GM12801 (cell line): ENCODE data around the gene PCDH8.

Experiments
- TF ChIP-seq, protein P1 (sequence below): IDR thresholded peaks from one replicate; pipeline ENCODE4 v1.5.1; 2011; ENCODE audit warnings: control low read depth; ENCODE audit not compliant: insufficient read length; ENCODE audit errors: extremely low read depth

The PCDH8 gene

DNA sequence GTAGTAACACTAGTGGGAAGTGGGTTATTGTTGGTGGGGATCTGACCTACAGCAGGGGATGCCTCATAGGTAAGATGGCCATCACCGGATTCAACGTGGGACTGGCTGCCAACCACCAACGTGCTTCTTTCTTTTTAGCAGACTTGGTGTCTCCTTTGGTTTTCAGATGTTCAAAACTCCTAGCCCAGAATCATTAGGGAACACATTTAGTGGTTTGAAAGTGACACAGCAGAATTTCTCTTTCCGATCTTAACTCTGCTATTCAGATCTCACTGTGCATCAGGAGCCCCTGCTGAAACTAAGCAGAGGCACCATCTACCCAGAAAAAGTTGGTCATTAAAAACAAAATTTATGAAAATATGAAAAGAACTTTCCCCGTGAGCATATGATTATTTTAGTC, 36.7 kb upstream of the PCDH8 start:
- TF ChIP-seq, protein P1, sequence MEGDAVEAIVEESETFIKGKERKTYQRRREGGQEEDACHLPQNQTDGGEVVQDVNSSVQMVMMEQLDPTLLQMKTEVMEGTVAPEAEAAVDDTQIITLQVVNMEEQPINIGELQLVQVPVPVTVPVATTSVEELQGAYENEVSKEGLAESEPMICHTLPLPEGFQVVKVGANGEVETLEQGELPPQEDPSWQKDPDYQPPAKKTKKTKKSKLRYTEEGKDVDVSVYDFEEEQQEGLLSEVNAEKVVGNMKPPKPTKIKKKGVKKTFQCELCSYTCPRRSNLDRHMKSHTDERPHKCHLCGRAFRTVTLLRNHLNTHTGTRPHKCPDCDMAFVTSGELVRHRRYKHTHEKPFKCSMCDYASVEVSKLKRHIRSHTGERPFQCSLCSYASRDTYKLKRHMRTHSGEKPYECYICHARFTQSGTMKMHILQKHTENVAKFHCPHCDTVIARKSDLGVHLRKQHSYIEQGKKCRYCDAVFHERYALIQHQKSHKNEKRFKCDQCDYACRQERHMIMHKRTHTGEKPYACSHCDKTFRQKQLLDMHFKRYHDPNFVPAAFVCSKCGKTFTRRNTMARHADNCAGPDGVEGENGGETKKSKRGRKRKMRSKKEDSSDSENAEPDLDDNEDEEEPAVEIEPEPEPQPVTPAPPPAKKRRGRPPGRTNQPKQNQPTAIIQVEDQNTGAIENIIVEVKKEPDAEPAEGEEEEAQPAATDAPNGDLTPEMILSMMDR = no peak

DNA sequence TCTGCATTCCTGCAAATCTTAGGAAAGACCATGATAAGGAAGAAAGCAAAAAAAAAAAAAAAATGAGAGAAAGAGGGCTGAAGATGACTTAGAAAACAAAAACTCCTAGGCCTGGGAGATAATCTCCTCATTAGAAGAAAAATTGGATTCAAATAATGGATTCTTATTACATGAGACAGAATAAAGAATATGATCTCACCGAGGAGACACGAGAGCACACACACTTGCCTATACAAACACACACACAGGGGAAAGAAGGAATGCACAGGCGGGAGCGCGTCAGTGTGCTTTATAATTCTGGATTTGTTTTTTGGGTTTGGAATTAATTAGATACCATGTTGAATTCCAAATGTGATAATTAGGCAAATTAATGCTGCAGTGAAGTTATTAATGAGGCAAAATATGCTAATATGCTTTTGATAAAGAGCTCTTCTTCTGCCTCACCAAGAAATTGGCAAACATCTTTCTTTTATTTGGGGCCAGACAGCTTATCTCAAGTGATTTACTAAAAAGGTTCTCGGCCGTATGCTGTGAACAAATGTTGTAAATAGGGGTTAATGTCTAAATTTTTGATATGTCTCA, 36.1 kb upstream of the PCDH8 start:
- TF ChIP-seq, protein P1 = no peak

DNA sequence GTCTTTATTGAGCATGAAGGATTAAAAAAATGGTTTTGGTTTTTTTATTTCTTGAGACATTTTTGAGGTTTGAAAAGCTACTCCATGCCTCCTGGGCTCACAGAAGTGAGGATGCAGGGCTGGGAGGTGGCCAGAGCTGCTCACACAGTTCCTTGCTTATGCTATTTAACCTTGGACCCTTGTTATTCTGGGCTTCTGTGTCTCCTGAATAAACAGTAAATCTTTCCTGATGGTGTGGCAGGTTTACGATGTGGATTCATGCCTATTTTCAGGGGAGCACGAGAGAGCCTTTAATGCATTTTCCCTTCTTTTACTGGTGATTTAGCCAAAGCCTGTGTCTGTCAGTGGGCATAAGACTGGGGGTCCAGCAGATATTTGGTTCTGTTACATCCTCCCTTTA, 34.3 kb upstream of the PCDH8 start:
- TF ChIP-seq, protein P1 = no peak

DNA sequence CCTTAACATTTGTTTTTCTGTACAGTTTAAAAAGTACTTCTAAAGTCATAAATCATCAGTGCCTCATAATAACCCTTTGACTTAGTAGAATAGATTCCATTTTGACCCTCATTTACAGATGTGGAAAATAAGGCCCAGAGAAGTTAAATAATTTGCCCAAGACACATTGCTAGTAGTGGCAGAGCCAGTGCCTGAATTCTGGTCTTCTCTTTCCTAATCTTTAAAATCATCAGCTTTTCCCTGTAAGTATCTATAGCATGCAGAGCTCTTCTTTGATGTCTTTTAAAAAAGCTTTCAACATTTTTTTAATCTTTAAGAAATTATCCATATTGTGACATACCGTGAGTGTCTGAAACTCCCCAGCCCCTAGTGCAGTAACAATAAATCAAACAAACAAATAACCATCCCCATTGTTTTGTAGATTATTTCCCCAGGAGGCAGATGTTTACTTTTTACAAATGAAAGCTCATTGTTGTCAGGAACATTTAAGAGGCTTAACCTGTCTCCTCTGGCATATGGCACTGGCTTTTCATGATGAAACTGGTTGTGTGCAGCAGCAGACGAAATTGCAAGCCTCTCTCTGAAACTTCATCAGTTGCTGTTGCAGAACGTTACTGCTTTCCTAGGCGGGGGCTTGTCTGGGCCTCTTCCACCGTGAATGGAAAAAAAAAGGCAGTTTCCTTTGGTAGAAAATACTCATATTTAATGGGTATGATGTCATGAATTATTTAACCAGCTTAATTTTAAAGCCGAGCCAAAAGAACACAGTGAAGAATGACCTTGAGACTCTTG, 31.7 kb upstream of the PCDH8 start:
- TF ChIP-seq, protein P1 = no peak

DNA sequence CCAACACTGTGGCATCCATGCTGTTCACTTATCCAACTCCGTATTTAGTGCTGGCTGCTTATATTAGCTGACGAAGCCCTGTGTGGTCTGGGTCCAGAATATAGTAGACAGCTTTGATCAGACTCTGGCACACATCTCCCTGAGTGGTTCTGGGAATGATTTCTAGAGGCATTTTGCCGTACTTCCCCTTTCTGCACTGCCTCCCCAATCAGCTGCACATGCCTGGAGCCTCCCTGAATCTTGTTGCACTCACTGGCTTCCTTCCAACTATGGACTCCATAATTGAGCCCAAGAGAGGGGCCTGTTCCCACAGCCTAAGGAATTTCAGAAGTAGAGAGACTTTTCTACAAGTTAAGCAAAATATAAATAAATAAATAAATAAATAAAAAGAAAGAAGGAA, 30.4 kb upstream of the PCDH8 start:
- TF ChIP-seq, protein P1 = no peak

DNA sequence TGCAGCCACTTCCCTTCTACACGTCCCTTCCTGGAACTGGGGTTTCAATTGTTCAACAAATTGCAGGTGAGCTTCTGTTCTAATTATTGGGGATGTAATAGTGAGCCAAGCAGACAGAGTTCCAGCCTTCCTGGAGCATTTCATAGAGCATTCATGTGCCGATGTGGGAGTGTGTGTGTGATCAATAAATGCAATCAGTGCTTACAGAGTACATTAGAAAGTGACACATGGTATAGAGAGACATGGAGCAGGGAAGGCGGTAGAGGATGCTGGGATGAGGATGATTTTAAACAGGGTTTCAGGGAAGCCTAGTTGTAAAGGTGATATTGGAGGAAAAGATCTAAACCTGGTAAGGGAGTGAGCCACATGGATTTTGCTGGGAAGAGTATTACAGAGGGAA, 21.7 kb upstream of the PCDH8 start:
- TF ChIP-seq, protein P1 = no peak

DNA sequence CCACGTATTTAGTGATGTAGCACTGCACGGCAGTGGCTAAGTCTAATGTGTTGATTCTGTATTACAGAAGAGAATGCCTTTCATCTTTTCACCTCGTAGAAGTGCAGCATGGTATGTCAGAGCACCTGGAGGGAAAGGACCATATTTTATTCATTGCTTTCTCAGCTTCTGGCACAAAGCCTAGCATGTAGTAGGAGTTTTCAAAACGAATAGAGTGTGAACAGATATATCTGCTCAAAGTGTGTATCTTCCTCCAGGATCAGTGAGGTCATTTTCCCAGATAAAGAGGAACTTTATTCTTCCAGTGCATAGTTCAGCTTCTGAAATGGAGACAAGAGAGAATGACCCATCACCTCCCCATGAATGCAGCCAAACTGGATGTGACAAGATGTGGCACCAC, 21.2 kb upstream of the PCDH8 start:
- TF ChIP-seq, protein P1 = no peak
